Fibroblast of lung (primary cell): ENCODE measurements around the gene SPOCK1.

ENCODE experiments used
- CTCF ChIP-seq, 2 donors: IDR thresholded peaks in 1 of 2; conservative IDR thresholded peaks in 1 of 2; 1 replicate in 1 of 2; 2 replicates in 1 of 2; pipeline ENCODE4 v1.5.1; 2011 to 2012; ENCODE audit warnings: low read length in 2 of 2, control low read depth in 1 of 2, inconsistent platforms in 1 of 2, low read depth in 1 of 2, mild to moderate bottlenecking in 1 of 2
- EZH2 ChIP-seq: IDR thresholded peaks from 2 replicates; pipeline ENCODE4 v1.5.1; 2012; ENCODE audit warnings: low read length, control low read depth, mild to moderate bottlenecking; ENCODE audit errors: missing control alignments

GRCh38 chr5:137367951-137368350 is 131.2 kb downstream of the SPOCK1 start:
- TF ChIP-seq CTCF (conservative IDR thresholded peaks at IDR 0.05 in 1 of 2, IDR thresholded peaks at IDR 0.05 in 1 of 2; ENCODE audit: low read depth in 1 of 2, low read length in 2 of 2) (no peak), EZH2 (no peak)
